AG04450 (cell line): Measurements from ENCODE around the gene PRR20A. TPM values are rescaled to one million over a fixed set of nuclear protein-coding genes. Genes with fewer than 3 reads are reported as not detected.

ENCODE experiments used
- CTCF ChIA-PET: fragments of 300-600, 350-600 bp; formaldehyde crosslinking; extraction: SDS; loops from one replicate; lab custom pipeline; 2022; ENCODE audit warnings: antibody characterized with exemption, inconsistent platforms; lab: Charles Lee
- POLR2A ChIA-PET: fragments of 350-600 bp; formaldehyde crosslinking; extraction: SDS; loops from one replicate; lab custom pipeline; 2021; ENCODE audit warnings: antibody characterized with exemption, inconsistent platforms; lab: Yijun Ruan, JAX
- DNase-seq: peaks from one replicate; pipeline ENCODE4 v3.0.0-alpha.2; 2011; ENCODE audit warnings: low read depth, low spot score
- H3K27ac ChIP-seq: one replicate; pipeline ENCODE4 v1.5.1; 2012; ENCODE audit warnings: low read depth, low read length, control low read depth
- H3K27me3 ChIP-seq: one replicate; pipeline ENCODE4 v1.6.0; 2012; ENCODE audit warnings: low read length; ENCODE audit not compliant: control insufficient read depth, insufficient read depth
- H3K4me3 ChIP-seq: 2 replicates; pipeline ENCODE4 v1.5.1; 2011; ENCODE audit warnings: mild to moderate bottlenecking, low read depth, low read length, control low read depth
- H3K9me3 ChIP-seq: 2 replicates; pipeline ENCODE4 v1.5.1; 2012; ENCODE audit warnings: low read length; ENCODE audit not compliant: control insufficient read depth, insufficient read depth
- polyA plus RNA-seq: library from polyadenylated mRNA; depleted of rRNA; stranded (reverse); fragments of >200 nt; gene quantifications from 2 replicates; pipeline ENCODE4 v1.2.3, GENCODE V29; 2011; rRNA removed
- small RNA-seq: library from RNA; depleted of rRNA; stranded (forward); fragments of <200 nt; gene quantifications from one replicate; pipeline ENCODE3, GENCODE V24; 2012; ENCODE audit warnings: low read depth; ENCODE audit not compliant: insufficient read length
- TF ChIP-seq, protein P1 (sequence below): IDR thresholded peaks from 2 replicates; pipeline ENCODE4 v1.5.1; 2011; ENCODE audit warnings: low read depth, low read length, control low read depth, inconsistent platforms

PRR20A gene
- polyA plus RNA-seq, 1 experiment: not detected

DNA sequence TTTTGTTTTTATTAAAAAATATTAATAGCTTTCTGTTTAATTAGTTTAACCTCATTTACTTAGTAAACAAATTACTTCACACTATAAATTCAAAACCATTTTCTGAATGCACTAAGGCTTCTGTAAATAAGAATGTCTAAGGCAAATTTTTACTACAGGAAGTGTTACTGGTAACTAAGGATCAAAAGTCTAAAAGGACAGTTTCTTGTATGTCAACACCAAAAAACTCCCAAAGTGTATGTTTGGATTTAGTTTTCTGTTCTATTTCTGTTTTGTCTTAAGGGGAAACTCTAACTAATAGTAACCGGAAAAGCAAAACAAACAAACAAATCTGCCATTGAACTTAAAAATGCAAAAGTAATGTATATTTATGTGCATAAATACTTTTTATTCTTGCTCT is 50.9 kb downstream of the PRR20A start:
- H3K4me3 ChIP-seq: no peak overlapping the region
- TF ChIP-seq, protein P1, sequence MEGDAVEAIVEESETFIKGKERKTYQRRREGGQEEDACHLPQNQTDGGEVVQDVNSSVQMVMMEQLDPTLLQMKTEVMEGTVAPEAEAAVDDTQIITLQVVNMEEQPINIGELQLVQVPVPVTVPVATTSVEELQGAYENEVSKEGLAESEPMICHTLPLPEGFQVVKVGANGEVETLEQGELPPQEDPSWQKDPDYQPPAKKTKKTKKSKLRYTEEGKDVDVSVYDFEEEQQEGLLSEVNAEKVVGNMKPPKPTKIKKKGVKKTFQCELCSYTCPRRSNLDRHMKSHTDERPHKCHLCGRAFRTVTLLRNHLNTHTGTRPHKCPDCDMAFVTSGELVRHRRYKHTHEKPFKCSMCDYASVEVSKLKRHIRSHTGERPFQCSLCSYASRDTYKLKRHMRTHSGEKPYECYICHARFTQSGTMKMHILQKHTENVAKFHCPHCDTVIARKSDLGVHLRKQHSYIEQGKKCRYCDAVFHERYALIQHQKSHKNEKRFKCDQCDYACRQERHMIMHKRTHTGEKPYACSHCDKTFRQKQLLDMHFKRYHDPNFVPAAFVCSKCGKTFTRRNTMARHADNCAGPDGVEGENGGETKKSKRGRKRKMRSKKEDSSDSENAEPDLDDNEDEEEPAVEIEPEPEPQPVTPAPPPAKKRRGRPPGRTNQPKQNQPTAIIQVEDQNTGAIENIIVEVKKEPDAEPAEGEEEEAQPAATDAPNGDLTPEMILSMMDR: no peak
- POLR2A ChIA-PET: no interaction called here
- CTCF ChIA-PET: no interaction called here
- DNase-seq: no peak
- no peaks in the 10 kb centered on the region for H3K9me3 ChIP-seq
- H3K27me3 ChIP-seq: no peaks in the 10 kb centered on the region
- no peak overlapping the region for H3K27ac ChIP-seq

Small RNA genes within 50 kb of the gene (small RNA-seq; reads per million reads assigned to genes)
- gene PRR20FP: not detected

Other genes starting within 250 kb of the PRR20A start
- gene PRR20B, start 6.6 kb downstream of the PRR20A start, polyA plus RNA-seq: not detected in 2 replicates
- gene PRR20C, start 13.1 kb downstream of the PRR20A start, polyA plus RNA-seq: not detected in 2 replicates
- not detected in 2 replicates for gene PRR20D, start 19.7 kb downstream of the PRR20A start, polyA plus RNA-seq
- not detected in 2 replicates for gene PRR20E, start 26.3 kb downstream of the PRR20A start, polyA plus RNA-seq